Measurements from ENCODE around the gene CABP7. TPM values are rescaled to one million over a fixed set of nuclear protein-coding genes. Genes with fewer than 3 reads are reported as not detected.
A peak's percentile ranks its signal among the peaks of the same experiment; 100 is the strongest.
"Not testable (repeated sequence)": the region's sequence is repeated elsewhere in the genome, so short reads cannot be mapped to it uniquely, and the experiment has no call there.

CABP7 gene
- total RNA-seq, 1 donor from 2014 or later: not detected

GRCh38 chr22:29750029-29750428 lies 30.2 kb downstream of the CABP7 start:
- no peak for ATAC-seq

DNA sequence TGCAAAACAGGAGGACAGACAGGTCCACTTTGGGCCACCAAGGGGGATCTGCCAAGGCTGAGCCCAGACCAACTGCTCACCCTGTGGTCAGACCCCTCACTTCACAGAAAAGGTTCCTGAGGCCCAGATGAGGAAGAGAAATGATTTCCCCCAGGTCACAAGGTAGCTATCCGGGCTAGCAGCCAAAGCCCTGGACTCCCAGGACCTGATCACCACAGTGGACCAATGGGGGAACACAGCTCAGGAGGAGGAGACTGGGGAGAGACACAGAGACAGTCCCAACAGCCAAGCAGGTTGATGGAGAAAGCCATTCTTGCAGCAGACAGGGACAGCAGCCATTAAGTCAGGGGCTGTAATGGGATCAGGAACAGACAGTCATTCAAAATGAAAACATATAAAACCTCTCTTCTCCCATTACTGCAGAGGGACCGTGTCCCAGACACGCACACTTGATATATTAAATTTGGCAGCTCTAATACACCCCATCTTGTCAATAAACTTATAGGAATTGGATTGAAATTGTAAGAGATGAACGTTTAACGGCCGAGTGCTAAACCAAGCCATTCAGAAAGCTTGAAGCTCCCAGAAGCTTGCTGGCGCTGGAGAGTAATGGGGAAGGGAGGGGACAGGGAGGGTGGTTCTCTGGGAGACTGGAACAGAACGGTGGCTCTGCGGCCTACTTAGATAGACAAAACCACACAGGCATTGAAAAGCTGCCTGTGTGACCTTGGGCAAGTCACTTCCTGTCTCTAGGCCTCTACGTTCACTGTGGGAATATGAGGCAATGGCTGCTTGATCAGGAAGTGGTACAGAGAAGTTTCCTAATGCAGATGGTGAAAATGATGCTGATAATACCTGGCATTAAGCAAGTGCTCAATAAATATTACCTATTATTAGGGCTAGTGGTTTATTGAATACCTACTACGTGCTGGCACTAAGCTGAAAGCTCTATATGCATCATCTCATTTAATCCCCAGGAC lies 31.0 kb downstream of the CABP7 start:
- peak; percentile 24 for ATAC-seq

DNA sequence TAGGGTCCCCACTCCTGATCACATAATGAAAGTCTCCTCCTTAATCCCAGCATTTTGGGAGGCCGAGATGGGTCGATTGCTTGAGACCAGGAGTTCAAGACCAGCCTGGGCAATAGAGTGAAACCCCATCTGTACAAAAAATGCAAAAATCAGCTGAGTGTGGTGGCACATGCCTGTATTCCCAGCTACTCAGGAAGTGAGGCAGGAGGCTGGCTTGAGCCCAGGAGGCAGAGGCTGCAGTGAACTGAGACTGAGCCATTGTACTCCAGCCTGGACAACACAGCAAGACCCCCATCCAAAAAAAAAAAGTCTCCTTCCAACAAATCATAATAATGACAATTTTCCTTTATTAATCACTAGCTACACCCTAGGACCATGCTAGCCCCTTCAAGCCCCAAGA lies 31.9 kb downstream of the CABP7 start:
- ATAC-seq: no peak

DNA sequence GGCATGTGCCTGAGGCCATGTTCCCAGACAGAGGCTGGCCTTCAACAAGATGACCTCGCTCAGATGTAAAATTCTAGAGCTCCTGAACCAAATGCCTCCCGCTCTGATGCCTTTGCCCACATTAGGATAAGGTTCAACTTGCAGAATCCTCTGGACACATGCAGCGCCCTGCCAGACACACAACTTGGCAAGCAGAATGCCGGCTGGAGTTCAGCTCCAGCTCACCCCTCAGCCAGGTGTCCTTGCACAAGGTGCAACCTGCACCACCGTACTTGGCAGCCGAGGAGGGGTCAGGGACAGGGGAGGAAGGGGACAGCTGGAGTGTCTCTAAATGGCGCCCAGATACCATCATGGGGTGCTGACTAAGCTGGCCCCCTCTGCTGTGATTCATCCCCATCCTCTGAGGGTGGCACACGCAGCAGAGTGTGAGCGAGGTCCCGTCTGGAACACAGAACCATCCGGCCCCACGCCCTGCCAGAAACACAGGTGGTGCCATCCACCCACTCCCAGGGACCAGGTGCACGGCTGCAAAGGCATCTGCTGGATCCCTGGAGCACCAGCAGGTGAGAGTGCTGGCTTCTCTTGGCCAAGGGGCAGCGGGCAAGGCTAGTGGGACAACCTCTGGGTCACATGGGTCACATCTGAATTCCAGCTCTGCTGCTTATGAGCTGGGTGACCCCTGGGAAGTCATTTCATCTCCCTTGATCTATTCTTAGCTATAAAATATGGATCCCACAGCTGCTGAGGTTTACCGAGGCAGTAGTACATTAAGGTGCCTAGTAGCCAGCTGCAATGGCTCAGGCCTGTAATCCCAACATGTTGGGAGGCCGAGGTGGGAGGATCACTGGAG lies 34.2 kb downstream of the CABP7 start:
- no peak for ATAC-seq

GRCh38 chr22:29754658-29755395 lies 35.0 kb downstream of the CABP7 start:
- not testable (repeated sequence) for ATAC-seq

- ATAC-seq: no peak
These were observed 36.1 kb downstream of the CABP7 start for GRCh38 chr22:29755889-29756288.

- peak; percentile 74 for ATAC-seq
These were observed 36.5 kb downstream of the CABP7 start for GRCh38 chr22:29756341-29756740.

GRCh38 chr22:29757096-29757495 lies 37.3 kb downstream of the CABP7 start:
- ATAC-seq: peak; percentile 31

DNA sequence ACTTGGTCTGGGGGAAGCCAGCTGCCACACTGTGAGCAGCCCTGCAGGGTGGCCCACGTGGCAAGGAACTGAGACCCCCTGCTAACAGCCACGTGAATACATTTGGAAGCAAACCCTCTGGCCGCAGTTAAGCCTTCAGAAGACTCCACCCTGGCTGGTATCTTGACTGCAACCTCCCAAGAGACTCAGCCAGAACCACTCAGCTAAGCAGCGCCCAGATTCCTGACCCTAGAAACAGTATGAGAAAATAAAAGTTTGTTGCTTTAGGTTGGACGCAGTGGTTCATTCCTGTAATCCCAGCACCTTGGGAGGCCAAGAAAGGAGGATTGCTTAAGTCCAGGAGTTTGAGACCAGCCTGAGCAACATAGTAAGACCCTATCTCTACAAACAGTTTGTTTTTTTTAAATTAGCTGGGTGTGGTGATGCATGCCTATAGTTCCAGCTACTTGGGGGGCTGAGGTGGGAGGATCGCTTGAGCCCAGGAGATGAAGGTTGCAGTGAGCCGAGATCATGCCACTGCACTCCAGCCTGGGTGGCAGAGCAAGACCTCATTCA lies 38.3 kb downstream of the CABP7 start:
- ATAC-seq: no peak

- no peak for ATAC-seq
These were observed 39.2 kb downstream of the CABP7 start for GRCh38 chr22:29758959-29759358.

DNA sequence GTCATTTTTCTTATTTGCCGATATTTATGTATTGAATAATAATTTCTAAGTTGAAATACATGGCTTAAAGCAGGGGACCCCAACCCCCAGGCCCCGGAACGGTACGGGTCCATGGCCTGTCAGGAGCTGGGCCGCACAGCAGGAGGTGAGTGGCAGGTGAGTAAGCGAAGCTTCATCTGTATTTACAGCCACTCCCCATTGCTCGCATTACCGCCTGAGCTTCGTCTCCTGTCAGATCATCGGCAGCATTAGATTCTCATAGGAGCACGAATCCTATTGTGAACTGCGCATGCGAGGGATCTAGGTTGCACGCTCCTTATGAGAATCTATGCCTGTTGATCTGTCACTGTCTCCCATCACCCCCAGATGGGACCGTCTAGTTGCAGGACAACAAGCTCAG lies 42.5 kb downstream of the CABP7 start:
- ATAC-seq: no peak

DNA sequence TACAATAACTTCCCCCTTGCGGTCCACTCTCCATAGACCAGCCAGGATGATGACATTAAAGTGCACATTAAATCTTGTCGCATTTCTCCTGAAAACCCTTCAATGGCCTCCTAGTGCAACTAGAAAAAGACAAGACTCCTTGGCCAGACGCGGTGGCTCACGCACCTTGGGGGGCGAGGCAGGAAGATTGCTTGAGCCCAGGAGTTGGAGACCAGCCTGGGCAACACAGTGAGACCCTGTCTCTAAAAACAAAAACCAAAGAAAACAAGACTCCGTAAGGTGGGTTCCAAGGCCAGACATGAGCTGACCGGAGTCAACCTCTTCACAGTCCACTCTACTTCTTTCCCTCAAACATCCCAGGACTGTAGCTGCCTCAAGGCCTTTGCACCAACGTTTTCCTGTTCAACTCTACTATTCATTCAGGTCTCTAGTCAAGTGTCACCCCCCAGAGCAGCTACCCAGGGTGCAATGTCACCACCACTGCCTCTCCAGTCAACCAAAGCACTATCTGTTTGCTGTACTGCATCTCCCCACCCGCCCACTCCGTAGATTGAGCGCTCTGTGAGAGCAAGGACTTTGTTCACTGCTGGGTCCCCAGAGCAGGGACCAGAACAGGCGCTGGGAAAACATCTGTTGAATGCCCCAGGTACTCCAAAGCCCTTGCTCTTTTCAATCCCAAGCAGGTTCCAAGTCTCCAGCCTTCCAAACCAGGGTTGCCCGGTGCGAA lies 46.3 kb downstream of the CABP7 start:
- peak; percentile 22 for ATAC-seq

DNA sequence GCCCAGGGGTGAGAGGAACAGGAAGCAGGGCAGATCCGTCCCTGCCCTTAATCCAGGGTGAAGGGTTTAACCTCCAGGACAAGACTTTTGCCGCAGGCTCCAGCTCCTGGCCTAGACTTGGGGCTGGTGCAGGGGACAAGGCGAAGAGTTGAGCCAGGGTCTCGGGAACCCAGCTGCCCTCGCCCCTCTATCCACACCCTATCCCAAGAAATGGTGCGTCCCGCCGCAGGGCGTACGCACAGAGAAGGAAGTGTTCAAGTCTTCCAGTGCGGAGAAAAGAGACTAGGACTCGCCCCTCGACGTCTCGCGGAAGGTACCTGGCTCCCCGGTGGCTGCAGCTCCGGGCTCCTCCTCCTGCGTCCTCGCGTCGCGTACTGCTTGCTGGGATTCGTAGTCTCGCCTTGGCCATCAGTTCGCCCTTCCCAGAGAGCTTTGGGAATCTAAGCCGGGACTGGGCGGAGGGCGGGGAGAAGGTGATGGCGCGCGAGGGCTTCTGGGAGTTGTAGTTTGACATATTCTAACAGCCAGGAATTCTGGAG lies 46.9 kb downstream of the CABP7 start, which contains the start of gene ZMAT5:
Gene ZMAT5 (minus strand): TSS at position 376 of the 539 bp plus-strand sequence. CDS start 18,463 bp downstream, outside the sequence.
- peak; percentile 98 for ATAC-seq

GRCh38 chr22:29767171-29768051 lies 47.6 kb downstream of the CABP7 start, which contains the start of gene UQCR10:
Gene UQCR10 (plus strand): TSS chr22:29767369. CDS start chr22:29767399, 30 bp downstream.
- ATAC-seq: peak; percentile 75

DNA sequence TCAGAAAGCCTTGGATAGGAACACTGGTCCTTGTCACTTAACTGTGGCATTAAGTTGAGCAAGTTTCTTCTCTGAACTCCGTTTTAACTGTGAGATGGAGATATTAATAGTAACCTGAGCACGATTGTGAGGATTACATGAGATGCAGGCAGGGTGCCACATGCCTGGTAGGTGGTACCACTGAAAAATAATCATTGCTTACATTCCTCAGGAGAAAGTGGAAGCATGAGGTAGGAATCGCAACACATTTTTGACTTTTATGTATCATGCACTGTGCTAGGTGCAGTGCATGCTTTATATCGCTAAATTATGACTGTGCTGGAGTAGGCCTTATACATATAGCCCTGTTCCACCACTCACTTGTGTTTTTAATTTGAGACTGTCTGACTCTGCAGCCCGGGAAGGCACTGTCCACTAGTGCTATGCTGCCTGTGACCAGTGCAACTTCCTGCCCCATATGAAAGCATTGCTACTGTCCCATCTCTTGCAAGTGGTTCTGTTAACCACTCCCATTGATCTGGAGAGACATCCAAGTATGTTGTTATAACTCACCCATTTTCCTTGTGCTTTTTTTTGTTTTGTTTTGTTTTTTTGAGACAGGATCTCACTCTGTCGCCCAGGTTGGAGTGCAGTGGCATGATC lies 48.4 kb downstream of the CABP7 start:
- no peak for ATAC-seq

GRCh38 chr22:29769723-29770321 lies 50.0 kb downstream of the CABP7 start:
- ATAC-seq: no peak

DNA sequence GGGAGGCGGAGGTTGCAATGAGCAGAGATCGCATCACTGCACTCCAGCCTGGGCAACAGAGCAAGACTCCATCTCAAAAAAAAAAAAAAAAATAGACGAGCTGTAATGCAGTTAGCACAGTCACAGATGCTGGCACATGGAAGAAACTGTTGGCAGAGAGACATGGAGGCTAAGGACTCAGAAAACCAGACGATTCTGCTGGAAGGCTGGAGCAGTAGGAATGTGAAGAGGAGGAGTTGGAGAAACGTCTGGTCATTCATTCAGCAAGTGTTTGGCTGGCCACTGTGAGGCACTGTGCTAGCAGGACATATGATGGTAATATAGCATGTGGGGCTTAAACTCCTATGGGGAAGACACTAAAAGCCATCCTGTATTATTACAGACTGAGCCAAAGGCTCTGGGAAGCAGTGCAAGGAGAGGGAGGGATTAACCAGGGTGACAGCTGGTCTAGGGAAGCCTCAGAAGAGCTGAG lies 52.4 kb downstream of the CABP7 start:
- ATAC-seq: peak; percentile 49

GRCh38 chr22:29773233-29773632 lies 53.4 kb downstream of the CABP7 start:
- peak; percentile 93 for ATAC-seq

DNA sequence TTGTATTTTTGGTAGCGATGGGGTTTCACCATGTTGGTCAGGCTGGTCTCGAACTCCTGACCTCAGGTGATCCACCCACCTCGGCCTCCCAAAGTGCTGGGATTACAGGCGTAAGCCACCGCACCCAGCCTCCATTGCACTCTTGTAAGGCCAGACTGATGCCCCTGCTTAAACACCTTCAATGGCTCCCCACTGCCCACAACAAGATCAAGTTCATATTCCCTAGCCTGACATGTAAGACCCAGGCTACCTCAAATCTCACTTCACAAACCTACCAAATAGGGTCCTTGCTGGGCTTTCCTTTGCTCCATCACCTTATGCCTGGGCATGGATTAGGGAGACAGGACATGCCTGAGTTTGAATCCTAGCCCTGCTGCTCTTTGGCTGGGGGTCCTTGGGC lies 60.4 kb downstream of the CABP7 start:
- no peak for ATAC-seq
